HUES64 (cell line): ENCODE measurements around the gene MIA.

Experiments
- H3K27ac ChIP-seq: 2 replicates; pipeline ENCODE4 v1.7.0; 2013; ENCODE audit warnings: low read depth, low read length, inconsistent platforms
- H3K27me3 ChIP-seq: 2 replicates; pipeline ENCODE4 v1.6.1; 2013; ENCODE audit warnings: mild to moderate bottlenecking, low read length; ENCODE audit not compliant: insufficient read depth
- H3K36me3 ChIP-seq: 2 replicates; pipeline ENCODE4 v1.6.1; 2013; ENCODE audit warnings: mild to moderate bottlenecking, low read length; ENCODE audit not compliant: insufficient read depth
- H3K4me1 ChIP-seq: 2 replicates; pipeline ENCODE4 v1.6.1; 2013; ENCODE audit warnings: mild to moderate bottlenecking, low read length, moderate library complexity; ENCODE audit not compliant: insufficient read depth
- H3K4me3 ChIP-seq: 2 replicates; pipeline ENCODE4 v1.5.1; 2013; ENCODE audit warnings: mild to moderate bottlenecking, low read length, moderate library complexity
- H3K9ac ChIP-seq: 2 replicates; pipeline ENCODE4 v1.6.1; 2013; ENCODE audit warnings: mild to moderate bottlenecking, low read depth, low read length
- H3K9me3 ChIP-seq: 2 replicates; pipeline ENCODE4 v1.6.1; 2013; ENCODE audit warnings: low read depth, low read length; ENCODE audit not compliant: insufficient read depth
- WGBS: fragments of 150-250, 120-280 bp; methylation state at CpG from one replicate; pipeline ENCODE4 v1.1.7; 2013; ENCODE audit warnings: missing lambda C conversion rate; 5-methylcytosine and 5-hydroxymethylcytosine counted together

The MIA gene

GRCh38 chr19:40740747-40741146 is 34.6 kb upstream of the MIA start:
- Histone ChIP-seq H3K4me3 (no peak overlapping the region), H3K36me3 (peaks cover 43% of the 10 kb centered on the region), H3K27me3 (no peaks in the 10 kb centered on the region), H3K9ac (no peak overlapping the region), H3K4me1 (peaks cover 8% of the 10 kb centered on the region), H3K9me3 (no peaks in the 10 kb centered on the region), H3K27ac (no peak overlapping the region)
- WGBS, result 86% methylated on average over 6 of the region's 6 CpGs

GRCh38 chr19:40741527-40742390 is 33.6 kb upstream of the MIA start:
- Histone ChIP-seq H3K4me1 (peaks cover 8% of the 10 kb centered on the region), H3K4me3 (no peak overlapping the region), H3K9ac (no peak overlapping the region; the same call in 1 of the 2 replicates), H3K27me3 (no peaks in the 10 kb centered on the region), H3K9me3 (no peaks in the 10 kb centered on the region), H3K36me3 (peaks cover 39% of the 10 kb centered on the region), H3K27ac (no peak overlapping the region)
- 92% methylated on average over 10 of the region's 10 CpGs for WGBS

- Histone ChIP-seq H3K9ac (no peak overlapping the region; the same call in 1 of the 2 replicates), H3K36me3 (peaks cover 32% of the 10 kb centered on the region), H3K4me1 (peaks cover 8% of the 10 kb centered on the region), H3K27ac (no peak overlapping the region), H3K27me3 (no peaks in the 10 kb centered on the region), H3K4me3 (no peak overlapping the region), H3K9me3 (no peaks in the 10 kb centered on the region)
- 94% methylated on average over 17 of the region's 17 CpGs for WGBS
These were observed 32.8 kb upstream of the MIA start for GRCh38 chr19:40742477-40742876.

GRCh38 chr19:40742886-40743285 is 32.4 kb upstream of the MIA start:
- Histone ChIP-seq H3K36me3 (peaks cover 29% of the 10 kb centered on the region), H3K4me3 (no peak overlapping the region), H3K4me1 (peaks cover 8% of the 10 kb centered on the region), H3K9ac (no peak overlapping the region), H3K27ac (no peak overlapping the region), H3K27me3 (no peaks in the 10 kb centered on the region), H3K9me3 (no peaks in the 10 kb centered on the region)
- WGBS, result 98% methylated on average over 12 of the region's 12 CpGs

- H3K9me3 ChIP-seq, result no peaks in the 10 kb centered on the region
- no peak overlapping the region for H3K9ac ChIP-seq
- H3K4me3 ChIP-seq, result no peak overlapping the region
- peaks cover 8% of the 10 kb centered on the region for H3K4me1 ChIP-seq
- 97% methylated on average over 10 of the region's 10 CpGs for WGBS
- H3K36me3 ChIP-seq, result peaks cover 23% of the 10 kb centered on the region
- H3K27ac ChIP-seq, result no peak overlapping the region
- H3K27me3 ChIP-seq, result no peaks in the 10 kb centered on the region
These were observed 31.4 kb upstream of the MIA start for GRCh38 chr19:40743926-40744325.

- H3K27ac ChIP-seq, result peak overlapping the region; percentile 38
- no peaks in the 10 kb centered on the region for H3K27me3 ChIP-seq
These were observed 30.5 kb upstream of the MIA start for GRCh38 chr19:40744554-40745401.

GRCh38 chr19:40745402-40745780 is 29.9 kb upstream of the MIA start:
- H3K36me3 ChIP-seq, result peaks cover 15% of the 10 kb centered on the region
- H3K4me3 ChIP-seq, result no peak overlapping the region
- peak overlapping the region; percentile 38 for H3K27ac ChIP-seq
- peak overlapping the region; percentile 38; the same call in 1 of the 2 replicates for H3K9ac ChIP-seq
- WGBS, result 82% methylated on average over 6 of the region's 7 CpGs
- H3K4me1 ChIP-seq, result peaks cover 15% of the 10 kb centered on the region
- H3K9me3 ChIP-seq, result no peaks in the 10 kb centered on the region
- H3K27me3 ChIP-seq, result no peaks in the 10 kb centered on the region

More at GRCh38 chr19:40744554-40745401, 30.5 kb upstream of the MIA start:
- no peaks in the 10 kb centered on the region for H3K9me3 ChIP-seq
- WGBS, result 81% methylated on average over 16 of the region's 17 CpGs
- H3K4me3 ChIP-seq, result no peak overlapping the region
- H3K4me1 ChIP-seq, result peaks cover 13% of the 10 kb centered on the region
- peaks cover 16% of the 10 kb centered on the region for H3K36me3 ChIP-seq
- peak overlapping the region; percentile 38; the same call in 1 of the 2 replicates for H3K9ac ChIP-seq

- Histone ChIP-seq H3K27ac (no peak overlapping the region), H3K27me3 (no peaks in the 10 kb centered on the region), H3K9ac (no peak overlapping the region), H3K4me1 (peaks cover 15% of the 10 kb centered on the region), H3K9me3 (no peaks in the 10 kb centered on the region), H3K4me3 (no peak overlapping the region), H3K36me3 (peaks cover 7% of the 10 kb centered on the region)
- WGBS, result 96% methylated on average over 7 of the region's 7 CpGs
These were observed 27.8 kb upstream of the MIA start for GRCh38 chr19:40747536-40747935.

- Histone ChIP-seq H3K9me3 (no peaks in the 10 kb centered on the region), H3K27ac (peak within 1 kb of the TSS; percentile 99), H3K36me3 (peaks cover 22% of the 10 kb centered on the region), H3K9ac (peak within 1 kb of the TSS; percentile 99), H3K27me3 (no peaks in the 10 kb centered on the region), H3K4me3 (peak within 1 kb of the TSS; percentile 88), H3K4me1 (peaks cover 9% of the 10 kb centered on the region)
- 1% methylated on average over 43 of the region's 43 CpGs for WGBS
These were observed 25.1 kb upstream of the MIA start, which contains the start of gene ACTMAP for GRCh38 chr19:40750058-40750873. ACTMAP (minus strand) TSS chr19:40750477; CDS start chr19:40749803, 674 bp downstream.

GRCh38 chr19:40750874-40751537 is 24.3 kb upstream of the MIA start, which contains the start of gene SNRPA:
SNRPA (plus strand) TSS chr19:40751203; CDS start chr19:40751409, 206 bp downstream.
- Histone ChIP-seq H3K27me3 (no peaks in the 10 kb centered on the region), H3K9ac (peak within 1 kb of the TSS; percentile 99), H3K36me3 (peaks cover 29% of the 10 kb centered on the region), H3K4me1 (peaks cover 7% of the 10 kb centered on the region; the same call in 1 of the 2 replicates), H3K9me3 (no peaks in the 10 kb centered on the region), H3K27ac (peak within 1 kb of the TSS; percentile 99), H3K4me3 (peak within 1 kb of the TSS; percentile 88)
- WGBS, result under 1% methylated on average over 46 of the region's 46 CpGs
